IPS-18a (cell line): ENCODE data around the gene ABCA7.

Experiments used
- H3K27ac ChIP-seq: one replicate; pipeline ENCODE4 v1.5.1; 2013; ENCODE audit warnings: low read length
- H3K27me3 ChIP-seq: one replicate; pipeline ENCODE4 v1.6.1; 2013; ENCODE audit warnings: mild to moderate bottlenecking, low read length; ENCODE audit not compliant: control insufficient read depth, insufficient read depth
- H3K36me3 ChIP-seq: one replicate; pipeline ENCODE4 v1.6.1; 2013; ENCODE audit warnings: low read depth, low read length; ENCODE audit not compliant: control insufficient read depth
- H3K4me1 ChIP-seq: one replicate; pipeline ENCODE4 v1.6.1; 2013; ENCODE audit warnings: low read depth, low read length; ENCODE audit not compliant: control insufficient read depth
- H3K4me3 ChIP-seq: one replicate; pipeline ENCODE4 v1.5.1; 2013; ENCODE audit warnings: low read length
- H3K9ac ChIP-seq: one replicate; pipeline ENCODE4 v1.6.1; 2013; ENCODE audit warnings: mild to moderate bottlenecking, low read length, moderate library complexity
- H3K9me3 ChIP-seq: one replicate; pipeline ENCODE4 v1.6.1; 2013; ENCODE audit warnings: low read depth, low read length; ENCODE audit not compliant: control insufficient read depth

ABCA7 gene

GRCh38 chr19:1060689-1061088 is 20.8 kb downstream of the ABCA7 start:
- peaks cover 5% of the 10 kb centered on the region for H3K4me1 ChIP-seq
- no peak overlapping the region for H3K4me3 ChIP-seq
- H3K9me3 ChIP-seq: peaks cover 5% of the 10 kb centered on the region
- no peak overlapping the region for H3K27ac ChIP-seq
- H3K9ac ChIP-seq: no peak overlapping the region
- peaks cover 11% of the 10 kb centered on the region for H3K27me3 ChIP-seq
- no peaks in the 10 kb centered on the region for H3K36me3 ChIP-seq

GRCh38 chr19:1061987-1062386 is 22.1 kb downstream of the ABCA7 start:
- no peak overlapping the region for H3K27ac ChIP-seq
- H3K9ac ChIP-seq: no peak overlapping the region
- peaks cover 5% of the 10 kb centered on the region for H3K9me3 ChIP-seq
- H3K27me3 ChIP-seq: peaks cover 24% of the 10 kb centered on the region
- peaks cover 8% of the 10 kb centered on the region for H3K4me1 ChIP-seq
- no peaks in the 10 kb centered on the region for H3K36me3 ChIP-seq
- no peak overlapping the region for H3K4me3 ChIP-seq

- Histone ChIP-seq H3K27me3 (peaks cover 29% of the 10 kb centered on the region), H3K9me3 (no peaks in the 10 kb centered on the region), H3K4me1 (peaks cover 8% of the 10 kb centered on the region), H3K36me3 (no peaks in the 10 kb centered on the region), H3K27ac (no peak overlapping the region), H3K4me3 (no peak overlapping the region), H3K9ac (no peak overlapping the region)
Observed at GRCh38 chr19:1062387-1063029, 22.6 kb downstream of the ABCA7 start.

GRCh38 chr19:1063030-1063908 is 23.4 kb downstream of the ABCA7 start:
- Histone ChIP-seq H3K27me3 (peaks cover 37% of the 10 kb centered on the region), H3K36me3 (no peaks in the 10 kb centered on the region), H3K9me3 (no peaks in the 10 kb centered on the region), H3K4me1 (peaks cover 8% of the 10 kb centered on the region), H3K27ac (no peak overlapping the region), H3K9ac (no peak overlapping the region), H3K4me3 (no peak overlapping the region)

GRCh38 chr19:1063909-1064660 is 24.2 kb downstream of the ABCA7 start:
- no peak overlapping the region for H3K27ac ChIP-seq
- H3K27me3 ChIP-seq: peaks cover 45% of the 10 kb centered on the region
- peak overlapping the region; percentile 56 for H3K4me3 ChIP-seq
- no peak overlapping the region for H3K9ac ChIP-seq
- H3K4me1 ChIP-seq: peaks cover 8% of the 10 kb centered on the region
- no peaks in the 10 kb centered on the region for H3K9me3 ChIP-seq
- H3K36me3 ChIP-seq: no peaks in the 10 kb centered on the region

- no peak overlapping the region for H3K9ac ChIP-seq
- no peak overlapping the region for H3K27ac ChIP-seq
- H3K4me3 ChIP-seq: peak overlapping the region; percentile 56
- H3K27me3 ChIP-seq: peaks cover 54% of the 10 kb centered on the region
- H3K36me3 ChIP-seq: no peaks in the 10 kb centered on the region
- peaks cover 8% of the 10 kb centered on the region for H3K4me1 ChIP-seq
- no peaks in the 10 kb centered on the region for H3K9me3 ChIP-seq
Observed at GRCh38 chr19:1064661-1065605, 25.0 kb downstream of the ABCA7 start.

GRCh38 chr19:1065606-1066109 is 25.8 kb downstream of the ABCA7 start:
- H3K4me3 ChIP-seq: no peak overlapping the region
- no peaks in the 10 kb centered on the region for H3K36me3 ChIP-seq
- H3K9me3 ChIP-seq: no peaks in the 10 kb centered on the region
- H3K27me3 ChIP-seq: peaks cover 59% of the 10 kb centered on the region
- no peak overlapping the region for H3K27ac ChIP-seq
- H3K9ac ChIP-seq: no peak overlapping the region
- peaks cover 8% of the 10 kb centered on the region for H3K4me1 ChIP-seq

GRCh38 chr19:1066251-1066747 is 26.4 kb downstream of the ABCA7 start:
- H3K9ac ChIP-seq: no peak overlapping the region
- no peak overlapping the region for H3K27ac ChIP-seq
- no peaks in the 10 kb centered on the region for H3K9me3 ChIP-seq
- H3K4me3 ChIP-seq: no peak overlapping the region
- H3K4me1 ChIP-seq: peaks cover 8% of the 10 kb centered on the region
- peaks cover 63% of the 10 kb centered on the region for H3K27me3 ChIP-seq
- no peaks in the 10 kb centered on the region for H3K36me3 ChIP-seq

- Histone ChIP-seq H3K36me3 (no peaks in the 10 kb centered on the region), H3K9ac (no peak within 1 kb of the TSS), H3K27me3 (peaks cover 68% of the 10 kb centered on the region), H3K4me1 (peaks cover 8% of the 10 kb centered on the region), H3K27ac (no peak within 1 kb of the TSS), H3K9me3 (no peaks in the 10 kb centered on the region), H3K4me3 (peak within 1 kb of the TSS; percentile 37)
Observed at GRCh38 chr19:1066748-1067340, 26.9 kb downstream of the ABCA7 start, which contains the start of gene ARHGAP45. Gene ARHGAP45, plus strand, starts transcription at chr19:1067167. Its CDS starts 239 bp downstream, at chr19:1067406.

GRCh38 chr19:1067341-1067957 is 27.5 kb downstream of the ABCA7 start:
- H3K4me1 ChIP-seq: peaks cover 8% of the 10 kb centered on the region
- no peak overlapping the region for H3K27ac ChIP-seq

More at GRCh38 chr19:1067341-1067957, 27.5 kb downstream of the ABCA7 start:
- Histone ChIP-seq H3K9ac (no peak overlapping the region), H3K9me3 (no peaks in the 10 kb centered on the region), H3K4me3 (peak overlapping the region; percentile 37), H3K36me3 (no peaks in the 10 kb centered on the region), H3K27me3 (peaks cover 72% of the 10 kb centered on the region)
